Endothelial cell (in vitro differentiated cells): Measurements from ENCODE around the gene FAM114A2. TPM values are rescaled to one million over a fixed set of nuclear protein-coding genes. Genes with fewer than 3 reads are reported as not detected.

Experiments used
- DNase-seq: peaks from one replicate; pipeline ENCODE4 v3.0.0; 2021; ENCODE audit warnings: low spot score
- H3K27ac Mint-ChIP-seq: one replicate; pipeline ENCODE4 v1.8.0; 2021; ENCODE audit warnings: mixed read lengths, inconsistent platforms; ENCODE audit not compliant: unreplicated experiment
- H3K27me3 Mint-ChIP-seq: one replicate; pipeline ENCODE4 v1.8.0; 2021; ENCODE audit warnings: mild to moderate bottlenecking, moderate library complexity, mixed read lengths, inconsistent platforms; ENCODE audit not compliant: unreplicated experiment
- H3K36me3 Mint-ChIP-seq: one replicate; pipeline ENCODE4 v1.8.0; 2021; ENCODE audit warnings: mild to moderate bottlenecking, low read depth, mixed read lengths, inconsistent platforms; ENCODE audit not compliant: unreplicated experiment
- H3K4me1 Mint-ChIP-seq: one replicate; pipeline ENCODE4 v1.8.0; 2021; ENCODE audit warnings: mild to moderate bottlenecking, mixed read lengths, inconsistent platforms; ENCODE audit not compliant: unreplicated experiment
- H3K4me3 Mint-ChIP-seq: one replicate; pipeline ENCODE4 v1.8.0; 2021; ENCODE audit warnings: mild to moderate bottlenecking, mixed read lengths, inconsistent platforms; ENCODE audit not compliant: unreplicated experiment
- H3K9me3 Mint-ChIP-seq: one replicate; pipeline ENCODE4 v1.8.0; 2021; ENCODE audit warnings: mixed read lengths, inconsistent platforms; ENCODE audit not compliant: unreplicated experiment
- total RNA-seq: library from RNA; stranded (reverse); fragmentation: NEBNext Ultra II Directional; extraction: Animal tissue kit (Norgen Biotek cat#: 25700); gene quantifications from one replicate; pipeline ENCODE4 v1.2.1, GENCODE V29; 2021; ENCODE audit not compliant: unreplicated experiment
- TF ChIP-seq, protein P1 (sequence below): fragments of 200-600 bp; sonication (generic); IDR thresholded peaks from one replicate; pipeline ENCODE4 v1.5.0; 2021; ENCODE audit warnings: antibody characterized with exemption; ENCODE audit not compliant: unreplicated experiment

Gene FAM114A2
- total RNA-seq, 1 donor from 2014 or later, result 28.4 TPM

DNA sequence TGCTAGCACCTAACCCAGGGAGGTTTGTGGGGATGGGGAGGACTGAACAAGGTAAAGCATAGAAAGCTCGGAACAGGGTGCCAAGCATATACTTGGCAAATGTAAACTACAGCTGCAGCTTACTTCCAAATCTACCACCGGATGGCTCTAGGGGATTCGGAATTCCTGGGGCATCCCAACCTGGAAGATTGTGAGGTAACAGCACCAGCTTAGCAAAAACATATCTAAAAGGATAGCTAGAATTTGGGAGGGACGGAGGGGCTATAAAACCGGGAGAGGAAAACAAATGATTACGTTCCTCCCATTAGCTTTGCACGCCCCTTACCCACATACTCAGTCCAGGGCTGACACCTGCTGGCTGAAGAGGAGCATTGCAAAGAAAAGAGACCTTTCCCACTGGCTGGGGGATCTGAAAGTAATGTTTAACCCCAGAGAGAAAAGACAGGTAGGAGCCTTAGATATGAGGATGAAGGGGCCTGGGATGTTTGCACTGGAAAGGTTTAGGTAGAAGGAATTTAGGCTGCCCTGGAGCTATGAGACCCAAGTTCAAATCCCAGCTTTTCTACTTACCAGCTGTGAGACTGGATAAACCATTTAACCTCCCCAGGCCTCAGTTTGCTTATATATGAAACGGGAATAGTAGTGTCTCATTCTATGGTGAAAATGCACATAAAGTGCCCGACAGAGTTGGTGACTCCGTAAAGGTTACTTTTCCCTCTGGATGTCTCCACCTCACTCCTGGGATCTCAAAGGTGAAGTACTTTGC, 73.6 kb downstream of the FAM114A2 start:
- Mint-ChIP-seq H3K4me1 (peaks cover 15% of the 10 kb centered on the region), H3K27ac (no peak overlapping the region), H3K27me3 (peaks cover 9% of the 10 kb centered on the region), H3K4me3 (no peak overlapping the region), H3K36me3 (no peaks in the 10 kb centered on the region), H3K9me3 (no peaks in the 10 kb centered on the region)
- peak; percentile 73 for DNase-seq
- TF ChIP-seq, protein P1, sequence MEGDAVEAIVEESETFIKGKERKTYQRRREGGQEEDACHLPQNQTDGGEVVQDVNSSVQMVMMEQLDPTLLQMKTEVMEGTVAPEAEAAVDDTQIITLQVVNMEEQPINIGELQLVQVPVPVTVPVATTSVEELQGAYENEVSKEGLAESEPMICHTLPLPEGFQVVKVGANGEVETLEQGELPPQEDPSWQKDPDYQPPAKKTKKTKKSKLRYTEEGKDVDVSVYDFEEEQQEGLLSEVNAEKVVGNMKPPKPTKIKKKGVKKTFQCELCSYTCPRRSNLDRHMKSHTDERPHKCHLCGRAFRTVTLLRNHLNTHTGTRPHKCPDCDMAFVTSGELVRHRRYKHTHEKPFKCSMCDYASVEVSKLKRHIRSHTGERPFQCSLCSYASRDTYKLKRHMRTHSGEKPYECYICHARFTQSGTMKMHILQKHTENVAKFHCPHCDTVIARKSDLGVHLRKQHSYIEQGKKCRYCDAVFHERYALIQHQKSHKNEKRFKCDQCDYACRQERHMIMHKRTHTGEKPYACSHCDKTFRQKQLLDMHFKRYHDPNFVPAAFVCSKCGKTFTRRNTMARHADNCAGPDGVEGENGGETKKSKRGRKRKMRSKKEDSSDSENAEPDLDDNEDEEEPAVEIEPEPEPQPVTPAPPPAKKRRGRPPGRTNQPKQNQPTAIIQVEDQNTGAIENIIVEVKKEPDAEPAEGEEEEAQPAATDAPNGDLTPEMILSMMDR, result peak; percentile 89

DNA sequence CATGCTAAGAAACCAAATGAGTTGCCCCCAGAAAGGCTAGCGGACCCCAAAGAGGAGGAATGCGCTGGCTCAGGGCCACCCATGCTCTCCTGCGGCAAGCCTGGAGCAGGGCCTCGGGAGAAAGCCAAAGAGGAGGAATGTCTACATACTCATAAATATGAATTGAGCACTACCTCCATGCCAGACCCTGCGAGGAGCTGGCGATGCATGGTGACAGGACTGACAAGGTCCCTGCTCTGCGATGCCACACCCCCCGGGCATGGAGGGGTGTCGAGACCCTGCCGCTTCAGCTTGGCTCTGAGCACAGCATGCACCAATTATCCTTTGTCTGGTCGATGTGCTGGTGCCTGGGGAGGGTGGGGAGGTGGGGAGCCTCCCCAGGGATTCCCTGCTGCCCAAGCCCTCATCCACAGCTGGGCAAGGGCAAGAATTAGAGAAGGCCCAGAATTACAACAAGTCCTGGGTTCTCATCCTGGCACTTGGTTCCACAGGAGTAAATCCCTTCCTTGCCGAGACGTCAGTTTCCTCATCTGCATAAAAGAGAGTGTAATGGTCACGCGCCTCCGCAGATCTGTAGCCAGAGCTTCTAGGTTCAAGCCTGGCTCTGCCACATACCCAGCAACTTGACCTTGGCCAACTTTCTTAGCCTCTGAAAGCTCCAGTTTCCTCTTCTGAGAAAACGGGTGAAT, 74.4 kb downstream of the FAM114A2 start:
- no peak overlapping the region for H3K27ac Mint-ChIP-seq
- H3K36me3 Mint-ChIP-seq, result no peaks in the 10 kb centered on the region
- TF ChIP-seq, protein P1, result no peak
- DNase-seq, result no peak
- peaks cover 9% of the 10 kb centered on the region for H3K27me3 Mint-ChIP-seq
- no peak overlapping the region for H3K4me3 Mint-ChIP-seq
- peaks cover 15% of the 10 kb centered on the region for H3K4me1 Mint-ChIP-seq
- H3K9me3 Mint-ChIP-seq, result no peaks in the 10 kb centered on the region

DNA sequence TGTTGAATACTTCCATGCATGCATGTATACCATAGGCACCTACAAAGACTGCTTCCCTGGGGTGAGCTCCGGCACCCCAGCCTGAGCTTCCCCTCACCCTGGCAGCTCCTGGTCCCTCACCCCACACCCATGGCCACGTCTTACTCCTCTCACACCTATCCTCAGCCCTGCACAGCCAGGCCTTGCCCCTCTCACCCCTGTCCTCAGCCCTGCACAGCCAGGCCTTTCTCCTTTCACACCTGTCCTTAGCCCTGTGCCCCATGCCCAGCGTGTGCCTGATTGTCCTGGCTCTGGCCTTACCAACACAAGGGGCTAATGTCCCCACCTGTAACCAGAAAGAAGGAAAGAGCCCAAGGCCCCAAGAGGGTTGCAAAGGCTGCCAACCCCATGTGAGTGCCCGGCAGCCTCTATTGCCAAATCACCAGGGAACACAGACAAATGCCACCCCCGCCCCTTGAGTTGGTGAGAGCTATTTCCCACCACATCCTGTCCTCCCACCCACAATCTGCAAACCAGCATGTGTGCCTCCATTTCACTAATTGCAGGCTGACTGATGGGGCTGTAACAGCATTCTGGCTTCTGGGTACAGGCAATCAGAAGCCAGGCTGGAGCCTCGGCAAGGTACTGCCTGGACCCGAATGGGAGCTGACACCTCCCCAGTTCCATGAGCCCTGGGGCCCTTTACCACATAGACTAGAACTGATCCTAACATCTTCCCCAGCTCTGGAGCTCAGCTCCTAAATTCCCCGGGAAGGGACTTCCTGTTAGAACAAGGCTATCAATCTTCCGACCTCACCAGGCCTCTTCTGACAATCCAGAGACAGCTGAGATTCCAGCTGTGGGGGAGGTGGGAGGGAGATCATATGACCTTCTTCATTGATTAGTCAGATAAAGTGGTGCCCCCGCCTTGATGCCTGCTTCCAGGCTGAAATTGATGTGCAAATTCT, 78.2 kb downstream of the FAM114A2 start:
- Mint-ChIP-seq H3K27me3 (peaks cover 1% of the 10 kb centered on the region), H3K27ac (no peak overlapping the region), H3K4me3 (no peak overlapping the region), H3K36me3 (no peaks in the 10 kb centered on the region), H3K9me3 (no peaks in the 10 kb centered on the region), H3K4me1 (peaks cover 10% of the 10 kb centered on the region)
- TF ChIP-seq, protein P1, result no peak
- no peak for DNase-seq

DNA sequence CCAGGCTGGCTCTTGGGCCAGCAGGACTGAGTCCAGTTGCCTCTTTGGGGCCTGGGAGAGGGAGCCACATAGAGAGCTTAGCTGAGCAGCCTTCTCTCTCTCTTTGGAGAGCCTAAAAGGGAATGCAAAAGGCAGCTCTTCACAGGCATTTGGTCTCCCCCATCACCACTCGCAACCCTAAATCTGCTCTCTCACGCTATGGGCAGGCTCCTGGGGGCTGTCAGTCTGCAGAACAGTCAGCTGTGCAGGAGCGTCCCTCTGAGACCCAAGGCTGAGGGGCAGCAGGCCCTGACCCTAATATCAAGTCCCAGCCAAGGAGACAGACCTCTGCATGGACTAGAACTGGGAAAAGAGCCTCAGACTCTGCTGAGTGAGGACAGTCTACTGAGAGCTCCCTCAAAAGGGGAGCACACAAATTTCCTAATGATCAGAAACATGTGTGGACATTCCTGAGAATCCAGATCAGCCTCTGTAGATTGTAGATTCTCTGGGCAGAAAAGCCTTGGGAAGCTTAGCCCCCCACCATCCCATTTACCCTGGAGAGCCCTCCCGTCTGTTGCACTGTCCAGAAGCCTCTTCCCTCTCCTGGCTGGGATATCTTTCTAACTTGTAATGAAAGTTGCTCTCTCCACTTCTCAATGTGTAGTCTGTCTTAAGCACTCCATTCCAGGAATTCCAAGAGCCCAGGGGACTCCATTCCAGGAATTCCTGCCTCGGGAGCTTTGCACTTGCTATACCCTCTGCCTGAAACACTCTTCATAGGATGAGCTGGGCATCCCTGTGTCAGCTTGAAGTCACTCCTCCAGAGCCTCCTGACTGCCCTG, 79.4 kb downstream of the FAM114A2 start:
- H3K27me3 Mint-ChIP-seq, result peaks cover 1% of the 10 kb centered on the region
- no peak for DNase-seq
- peaks cover 7% of the 10 kb centered on the region for H3K4me1 Mint-ChIP-seq
- H3K27ac Mint-ChIP-seq, result no peak overlapping the region
- TF ChIP-seq, protein P1, result no peak
- H3K9me3 Mint-ChIP-seq, result no peaks in the 10 kb centered on the region
- no peak overlapping the region for H3K4me3 Mint-ChIP-seq
- H3K36me3 Mint-ChIP-seq, result no peaks in the 10 kb centered on the region
